Uterus (tissue), 2 donors: ENCODE data around the gene ZBTB49.

Experiments
- POLR2A ChIP-seq, 2 donors: fragments of 450-650 bp; IDR thresholded peaks; one replicate each; pipeline ENCODE4 v1.6.1; 2016; ENCODE audit warnings: antibody characterized with exemption in 2 of 2, mild to moderate bottlenecking in 1 of 2, moderate library complexity in 1 of 2
- TF ChIP-seq, protein P1 (sequence below), 4 experiments: fragments of 200-600 bp in 2 of 4; fragments of 450-650 bp in 2 of 4; sonication (generic) in 2 of 4; IDR thresholded peaks; one replicate each; pipeline ENCODE4 v1.5.1; 2016 to 2019; ENCODE audit warnings: antibody characterized with exemption in 4 of 4, mild to moderate bottlenecking in 2 of 4, moderate library complexity in 1 of 4

DNA sequence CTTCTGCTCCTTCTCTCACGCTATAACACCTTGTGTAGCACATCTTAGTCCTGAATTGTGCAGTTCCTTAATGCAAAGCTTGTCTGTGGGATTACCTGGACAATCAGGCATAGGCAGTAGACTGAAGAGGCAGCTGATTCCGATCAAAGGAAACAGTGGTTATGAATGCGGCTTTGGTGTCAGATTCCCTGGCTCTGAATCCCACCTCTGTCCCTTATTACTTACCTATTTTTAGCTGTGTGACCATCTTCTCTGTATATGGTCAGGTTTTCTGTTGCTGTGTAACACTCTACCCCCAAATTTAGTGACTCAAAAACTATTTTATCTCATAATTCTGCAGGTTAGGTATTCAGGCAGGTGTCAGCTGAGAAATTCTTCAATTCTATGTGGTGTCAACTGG is 3.2 kb downstream of the ZBTB49 start:
- TF ChIP-seq, protein P1, sequence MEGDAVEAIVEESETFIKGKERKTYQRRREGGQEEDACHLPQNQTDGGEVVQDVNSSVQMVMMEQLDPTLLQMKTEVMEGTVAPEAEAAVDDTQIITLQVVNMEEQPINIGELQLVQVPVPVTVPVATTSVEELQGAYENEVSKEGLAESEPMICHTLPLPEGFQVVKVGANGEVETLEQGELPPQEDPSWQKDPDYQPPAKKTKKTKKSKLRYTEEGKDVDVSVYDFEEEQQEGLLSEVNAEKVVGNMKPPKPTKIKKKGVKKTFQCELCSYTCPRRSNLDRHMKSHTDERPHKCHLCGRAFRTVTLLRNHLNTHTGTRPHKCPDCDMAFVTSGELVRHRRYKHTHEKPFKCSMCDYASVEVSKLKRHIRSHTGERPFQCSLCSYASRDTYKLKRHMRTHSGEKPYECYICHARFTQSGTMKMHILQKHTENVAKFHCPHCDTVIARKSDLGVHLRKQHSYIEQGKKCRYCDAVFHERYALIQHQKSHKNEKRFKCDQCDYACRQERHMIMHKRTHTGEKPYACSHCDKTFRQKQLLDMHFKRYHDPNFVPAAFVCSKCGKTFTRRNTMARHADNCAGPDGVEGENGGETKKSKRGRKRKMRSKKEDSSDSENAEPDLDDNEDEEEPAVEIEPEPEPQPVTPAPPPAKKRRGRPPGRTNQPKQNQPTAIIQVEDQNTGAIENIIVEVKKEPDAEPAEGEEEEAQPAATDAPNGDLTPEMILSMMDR (IDR thresholded peaks at IDR 0.05) = no peak
- no peak for TF ChIP-seq POLR2A (IDR thresholded peaks at IDR 0.05)
